ENCODE data around the gene NRM.
"Not testable (repeated sequence)": the region's sequence is repeated elsewhere in the genome, so short reads cannot be mapped to it uniquely, and the experiment has no call there.

NRM gene

DNA sequence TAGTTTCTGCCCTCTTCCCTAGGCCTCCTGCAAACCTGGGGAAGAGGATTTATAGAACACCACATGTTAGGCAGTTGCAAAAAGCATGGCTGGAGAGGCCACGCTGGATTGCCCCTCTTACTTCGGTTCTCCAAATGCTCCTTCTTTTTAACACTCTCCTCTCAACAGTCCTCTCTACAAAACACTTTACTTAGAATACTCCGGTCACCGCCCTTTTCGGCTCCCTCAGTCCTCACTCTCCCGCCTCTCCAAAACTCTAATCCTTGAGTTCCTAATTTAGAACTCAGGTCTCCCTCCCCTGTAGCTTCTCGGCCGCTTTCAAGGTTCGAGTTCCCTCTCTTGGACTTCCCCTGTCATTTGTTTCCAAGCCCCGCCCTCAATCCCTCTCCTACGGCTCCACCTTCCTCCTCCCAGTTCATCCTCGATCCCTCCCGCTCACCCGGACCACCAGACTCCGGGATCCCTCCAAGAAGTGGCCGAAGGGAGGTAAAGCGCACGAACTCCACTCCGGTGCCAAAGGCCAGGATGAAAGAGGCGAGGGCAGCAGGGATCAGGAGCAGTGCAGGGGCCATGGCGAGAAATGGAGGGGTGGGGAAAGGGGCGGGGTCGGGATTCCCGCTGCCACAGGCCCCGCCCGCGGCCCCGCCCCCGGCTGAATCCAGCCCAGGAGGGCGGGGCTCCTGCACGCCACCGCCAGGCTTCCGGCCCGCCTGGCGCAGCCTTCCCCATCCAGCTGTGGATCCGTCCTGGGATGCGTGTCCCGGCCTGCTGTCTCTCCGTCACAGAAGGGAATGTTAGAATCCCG, at the start of gene NRM:
TSS of gene NRM (minus strand) at position 582 of the 805 bp plus-strand sequence. CDS start at position 572, 10 bp downstream.
- DNase-seq (ENCODE audit: low spot score): peak; percentile 91

- DNase-seq (ENCODE audit: low spot score): no peak
Observed at GRCh38 chr6:30740540-30740870, 49.7 kb upstream of the NRM start.

GRCh38 chr6:30738532-30738931, 47.7 kb upstream of the NRM start:
- DNase-seq (ENCODE audit: low spot score): no peak

- no peak for DNase-seq (ENCODE audit: low spot score)
Observed at GRCh38 chr6:30735668-30736314, 45.0 kb upstream of the NRM start.

- no peak for DNase-seq (ENCODE audit: low spot score)
Observed at GRCh38 chr6:30732237-30732943, 41.6 kb upstream of the NRM start.

GRCh38 chr6:30730601-30731435, 40.0 kb upstream of the NRM start:
- DNase-seq (ENCODE audit: low spot score): peak; percentile 73

GRCh38 chr6:30727920-30728553, 37.3 kb upstream of the NRM start:
- DNase-seq (ENCODE audit: low spot score): no peak

DNA sequence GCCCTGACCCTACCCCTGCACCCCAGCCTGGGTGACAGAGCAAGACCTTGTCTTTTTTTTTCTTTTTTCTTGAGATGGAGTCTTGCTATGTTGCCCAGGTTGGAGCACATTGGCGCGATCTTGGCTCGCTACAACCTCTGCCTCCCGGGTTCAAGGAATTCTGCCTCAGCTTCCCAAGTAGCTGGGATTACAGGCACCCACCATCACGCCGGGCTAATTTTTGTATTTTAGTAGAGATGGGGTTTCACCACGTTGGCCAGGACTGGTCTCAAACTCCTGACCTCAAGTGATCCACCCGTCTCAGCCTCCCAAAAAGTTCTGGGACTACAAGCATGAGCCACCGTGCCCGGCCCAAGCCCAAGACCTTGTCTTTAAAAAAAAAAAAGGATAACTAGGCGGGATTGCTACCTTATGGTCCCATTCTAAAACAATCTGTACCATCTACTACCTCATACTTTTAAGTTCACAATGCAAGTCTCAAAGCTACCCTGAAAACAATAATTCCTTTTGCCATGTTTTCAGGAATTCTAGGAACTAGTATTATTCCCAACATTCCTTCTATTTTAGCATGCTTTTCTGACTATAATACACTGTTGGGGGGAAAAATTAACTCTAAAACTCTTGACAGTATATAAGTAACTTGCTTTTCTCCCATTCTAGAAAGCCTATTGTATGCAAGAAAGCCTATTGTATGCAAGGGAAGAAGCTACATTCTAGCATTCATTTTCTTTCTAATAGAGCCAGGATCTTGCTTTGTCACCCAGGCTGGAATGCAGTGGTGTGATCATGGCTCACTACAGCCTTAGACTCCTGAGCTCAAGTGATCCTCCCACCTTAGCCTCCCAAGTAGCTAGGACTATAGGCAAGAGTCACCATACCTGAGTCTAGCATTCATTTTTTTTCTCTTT, 36.0 kb upstream of the NRM start:
- no peak for DNase-seq (ENCODE audit: low spot score)

- DNase-seq (ENCODE audit: low spot score): no peak
Observed at GRCh38 chr6:30725713-30726505, 35.1 kb upstream of the NRM start.

- no peak for DNase-seq (ENCODE audit: low spot score)
Observed at GRCh38 chr6:30724906-30725667, 34.3 kb upstream of the NRM start.

DNA sequence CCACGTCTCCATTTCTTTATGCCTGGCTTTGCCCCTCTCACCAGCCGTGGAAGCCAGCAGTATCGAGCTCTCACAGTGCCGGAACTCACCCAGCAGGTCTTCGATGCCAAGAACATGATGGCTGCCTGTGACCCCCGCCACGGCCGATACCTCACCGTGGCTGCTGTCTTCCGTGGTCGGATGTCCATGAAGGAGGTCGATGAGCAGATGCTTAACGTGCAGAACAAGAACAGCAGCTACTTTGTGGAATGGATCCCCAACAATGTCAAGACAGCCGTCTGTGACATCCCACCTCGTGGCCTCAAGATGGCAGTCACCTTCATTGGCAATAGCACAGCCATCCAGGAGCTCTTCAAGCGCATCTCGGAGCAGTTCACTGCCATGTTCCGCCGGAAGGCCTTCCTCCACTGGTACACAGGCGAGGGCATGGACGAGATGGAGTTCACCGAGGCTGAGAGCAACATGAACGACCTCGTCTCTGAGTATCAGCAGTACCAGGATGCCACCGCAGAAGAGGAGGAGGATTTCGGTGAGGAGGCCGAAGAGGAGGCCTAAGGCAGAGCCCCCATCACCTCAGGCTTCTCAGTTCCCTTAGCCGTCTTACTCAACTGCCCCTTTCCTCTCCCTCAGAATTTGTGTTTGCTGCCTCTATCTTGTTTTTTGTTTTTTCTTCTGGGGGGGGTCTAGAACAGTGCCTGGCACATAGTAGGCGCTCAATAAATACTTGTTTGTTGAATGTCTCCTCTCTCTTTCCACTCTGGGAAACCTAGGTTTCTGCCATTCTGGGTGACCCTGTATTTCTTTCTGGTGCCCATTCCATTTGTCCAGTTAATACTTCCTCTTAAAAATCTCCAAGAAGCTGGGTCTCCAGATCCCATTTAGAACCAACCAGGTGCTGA, 33.3 kb upstream of the NRM start:
- DNase-seq (ENCODE audit: low spot score): not testable (repeated sequence)

DNA sequence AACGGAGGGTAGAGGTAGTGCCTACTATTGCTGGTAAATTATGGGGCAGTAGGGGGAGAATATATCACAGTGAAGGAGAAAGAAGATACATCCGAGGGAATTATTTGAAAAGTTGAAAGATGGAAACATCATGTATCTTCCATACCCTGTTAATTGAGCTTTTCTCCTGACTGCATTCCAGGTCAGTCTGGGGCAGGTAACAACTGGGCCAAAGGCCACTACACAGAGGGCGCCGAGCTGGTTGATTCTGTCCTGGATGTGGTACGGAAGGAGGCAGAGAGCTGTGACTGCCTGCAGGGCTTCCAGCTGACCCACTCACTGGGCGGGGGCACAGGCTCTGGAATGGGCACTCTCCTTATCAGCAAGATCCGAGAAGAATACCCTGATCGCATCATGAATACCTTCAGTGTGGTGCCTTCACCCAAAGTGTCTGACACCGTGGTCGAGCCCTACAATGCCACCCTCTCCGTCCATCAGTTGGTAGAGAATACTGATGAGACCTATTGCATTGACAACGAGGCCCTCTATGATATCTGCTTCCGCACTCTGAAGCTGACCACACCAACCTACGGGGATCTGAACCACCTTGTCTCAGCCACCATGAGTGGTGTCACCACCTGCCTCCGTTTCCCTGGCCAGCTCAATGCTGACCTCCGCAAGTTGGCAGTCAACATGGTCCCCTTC, 32.5 kb upstream of the NRM start:
- DNase-seq (ENCODE audit: low spot score): not testable (repeated sequence)

- peak; percentile 54 for DNase-seq (ENCODE audit: low spot score)
Observed at GRCh38 chr6:30722280-30723112, 31.7 kb upstream of the NRM start.

DNA sequence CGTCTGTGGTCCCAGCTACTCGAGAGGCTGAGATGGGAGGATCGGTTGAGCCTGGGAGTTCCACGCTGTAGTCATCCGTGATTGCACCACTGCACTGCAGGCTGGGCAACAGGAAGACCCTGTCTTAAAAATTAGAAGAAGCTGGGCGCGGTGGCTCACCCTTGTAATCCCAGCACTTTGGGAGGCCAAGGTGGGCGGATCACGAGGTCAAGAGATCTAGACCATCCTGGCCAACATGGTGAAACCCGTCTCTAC, 31.2 kb upstream of the NRM start:
- not testable (repeated sequence) for DNase-seq (ENCODE audit: low spot score)

GRCh38 chr6:30721198-30722024, 30.6 kb upstream of the NRM start:
- DNase-seq (ENCODE audit: low spot score): peak; percentile 74

DNA sequence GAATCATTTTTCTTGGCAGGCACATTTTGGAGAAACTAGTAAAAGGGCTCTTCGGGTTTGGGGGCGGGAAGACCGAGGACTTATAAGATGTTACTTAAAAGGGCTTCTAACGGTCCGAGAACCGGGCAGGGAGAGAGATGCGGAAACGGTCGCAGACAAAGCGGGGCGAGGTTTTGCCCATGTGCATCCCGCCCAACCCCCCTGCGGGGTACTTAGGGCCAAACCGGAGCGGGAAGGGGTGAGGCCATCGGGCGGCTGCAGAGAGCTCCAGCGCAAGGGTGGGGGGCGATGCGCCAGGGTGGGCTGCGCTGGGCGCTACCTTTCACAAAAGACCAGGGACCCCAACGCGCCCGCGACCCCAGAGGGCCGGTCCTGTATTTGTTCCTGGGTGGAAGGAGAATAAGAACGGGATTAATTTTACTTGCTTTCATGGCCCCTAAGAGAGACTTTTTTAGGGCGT, 30.0 kb upstream of the NRM start:
- DNase-seq (ENCODE audit: low spot score): peak; percentile 20
